C1 segment of cervical spinal cord (tissue), 14 donors: Measurements from ENCODE around the gene SERPINI2.
"Not testable (repeated sequence)": the region's sequence is repeated elsewhere in the genome, so short reads cannot be mapped to it uniquely, and the experiment has no call there.

Experiments used
- DNase-seq, 14 donors: peaks; one replicate each; lab custom pipeline; 2025; lab: John Stamatoyannopoulos, UW

The SERPINI2 gene

GRCh38 chr3:167450195-167450594, 23.6 kb downstream of the SERPINI2 start:
- DNase-seq: no peak

GRCh38 chr3:167445491-167445890, 28.4 kb downstream of the SERPINI2 start:
- DNase-seq: no peak

- DNase-seq: no peak
Observed at GRCh38 chr3:167441256-167441655, 32.6 kb downstream of the SERPINI2 start.

- no peak for DNase-seq
Observed at GRCh38 chr3:167437428-167438139, 36.3 kb downstream of the SERPINI2 start.

- not testable (repeated sequence) for DNase-seq
Observed at GRCh38 chr3:167426962-167427361, 46.9 kb downstream of the SERPINI2 start.

- not testable (repeated sequence) for DNase-seq
Observed at GRCh38 chr3:167422396-167422795, 51.4 kb downstream of the SERPINI2 start.

GRCh38 chr3:167409611-167410010, 64.2 kb downstream of the SERPINI2 start:
- no peak for DNase-seq

- DNase-seq: peak in 10 of 14 donors; percentile 1 to 58 (median 19)
Observed at GRCh38 chr3:167406876-167407492, 66.9 kb downstream of the SERPINI2 start.

- DNase-seq: no peak
Observed at GRCh38 chr3:167397826-167398225, 76.0 kb downstream of the SERPINI2 start.

GRCh38 chr3:167396075-167396474, 77.8 kb downstream of the SERPINI2 start:
- no peak for DNase-seq

GRCh38 chr3:167394003-167394402, 79.8 kb downstream of the SERPINI2 start:
- DNase-seq: no peak
